ENCODE data around the gene HHATL.

Gene HHATL

GRCh38 chr3:42712688-42713372 is 10.2 kb upstream of the HHATL start:
- no peak for DNase-seq (ENCODE audit: low read depth)

DNA sequence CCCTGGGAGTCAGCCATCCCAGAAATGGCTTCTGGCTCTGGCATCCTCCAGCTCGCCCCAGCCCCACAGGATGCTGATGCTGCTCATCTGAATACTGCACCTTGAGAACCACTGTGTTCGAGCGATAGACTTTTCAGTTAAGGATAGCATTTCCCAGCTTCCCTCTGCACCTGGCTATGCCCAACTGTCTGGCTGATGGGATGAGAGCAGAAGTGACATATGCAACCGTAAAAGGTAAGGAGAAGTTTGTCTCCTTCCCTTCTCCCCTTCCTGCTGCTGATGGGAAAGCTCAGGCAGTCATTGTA is 9.7 kb upstream of the HHATL start:
- no peak for DNase-seq (ENCODE audit: low read depth)

DNA sequence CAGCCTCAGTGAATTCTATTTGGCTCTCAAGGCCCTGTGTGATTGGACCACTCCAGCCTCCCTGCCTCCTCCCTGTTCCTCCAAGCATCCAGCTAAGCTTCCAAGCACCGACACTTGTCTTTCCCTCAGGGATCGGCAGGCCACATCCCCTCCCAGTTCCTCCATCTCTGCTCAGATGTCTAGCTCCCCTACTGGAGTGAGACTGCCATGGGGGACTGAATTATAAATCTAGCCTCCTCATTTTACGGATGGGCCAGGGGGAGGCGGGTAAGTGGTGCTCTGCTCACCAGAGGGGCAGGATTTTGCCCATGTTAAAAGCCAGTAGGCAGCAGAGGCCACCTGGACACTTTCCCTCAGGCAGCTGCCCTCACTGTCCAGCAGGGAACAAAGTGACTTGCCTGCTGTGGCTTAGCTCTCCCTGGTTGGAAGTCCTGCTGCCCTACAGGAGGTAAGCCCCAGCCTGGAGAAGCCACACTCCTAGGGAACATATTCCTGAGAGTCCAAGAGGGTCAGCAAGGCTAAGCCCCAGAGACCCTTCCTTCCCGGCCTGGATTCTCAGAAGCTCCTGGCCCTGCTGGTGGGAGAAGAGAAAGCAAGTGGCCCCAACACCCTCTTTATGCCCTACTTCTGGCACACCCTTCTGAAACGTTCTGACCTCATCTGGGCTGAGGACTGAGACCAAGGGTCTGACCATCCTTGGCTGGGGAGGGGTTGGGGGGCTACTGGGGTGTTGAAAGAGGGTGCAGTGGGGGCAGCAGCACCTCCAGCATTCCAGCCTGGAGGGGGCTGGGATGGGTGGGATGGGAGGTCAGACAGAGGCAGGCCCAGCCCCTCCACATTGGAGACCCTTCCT is 9.1 kb upstream of the HHATL start:
- no peak for DNase-seq (ENCODE audit: low read depth)

DNA sequence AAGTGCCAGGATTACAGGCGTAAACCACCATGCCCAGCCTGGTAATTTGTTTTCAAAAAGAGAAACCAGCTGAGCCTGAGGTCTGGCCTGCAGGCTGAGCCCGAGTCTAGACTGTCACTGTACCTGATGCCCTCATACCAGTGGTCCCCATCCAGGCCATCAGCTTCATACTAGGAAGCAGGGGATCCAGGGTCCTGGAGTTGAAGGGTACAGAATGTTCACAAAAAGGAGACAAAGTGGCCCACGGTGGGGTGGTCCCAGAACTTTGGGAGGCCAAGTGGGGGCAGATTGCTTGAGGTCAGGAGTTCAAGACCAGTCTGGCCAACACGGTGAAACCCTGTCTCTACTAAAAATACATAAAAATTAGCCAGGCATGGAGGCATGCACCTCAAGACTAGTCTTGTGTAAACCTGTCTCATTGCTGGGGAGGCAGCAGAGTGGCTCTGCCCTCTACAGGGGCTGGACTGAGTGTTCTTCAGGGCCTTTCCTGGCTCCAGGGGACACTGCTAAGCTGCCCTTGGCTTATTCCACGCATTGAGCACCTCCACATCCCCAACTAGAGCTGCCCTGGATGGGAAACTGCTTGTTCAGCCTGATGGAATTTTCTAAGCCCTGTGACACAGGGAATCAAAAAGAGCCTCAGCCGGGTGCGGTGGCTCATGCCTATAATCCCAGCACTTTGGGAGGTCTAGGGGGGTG is 7.9 kb upstream of the HHATL start:
- DNase-seq (ENCODE audit: low read depth): no peak

DNA sequence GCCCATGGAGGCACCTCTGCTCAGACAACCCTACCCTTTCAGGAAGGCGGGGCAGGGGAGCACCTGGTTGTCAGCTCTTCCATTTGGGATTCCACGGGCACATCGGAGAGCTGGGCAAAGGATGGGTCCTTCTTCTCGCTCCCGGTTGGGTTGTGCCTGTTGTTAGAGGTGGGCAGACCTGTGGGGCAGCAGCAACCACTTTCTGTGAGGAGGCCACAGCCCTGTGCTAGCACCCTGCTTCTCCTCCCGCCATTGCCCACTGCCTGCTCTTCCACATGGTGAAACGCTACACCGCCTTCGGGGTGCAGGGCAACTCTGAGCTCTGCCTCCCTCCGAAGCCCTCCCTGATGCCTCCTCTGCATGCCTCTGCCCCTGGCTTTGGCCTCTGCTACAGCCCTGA is 7.0 kb upstream of the HHATL start:
- DNase-seq (ENCODE audit: low read depth): no peak

GRCh38 chr3:42708611-42709151 is 6.1 kb upstream of the HHATL start:
- no peak for DNase-seq (ENCODE audit: low read depth)

DNA sequence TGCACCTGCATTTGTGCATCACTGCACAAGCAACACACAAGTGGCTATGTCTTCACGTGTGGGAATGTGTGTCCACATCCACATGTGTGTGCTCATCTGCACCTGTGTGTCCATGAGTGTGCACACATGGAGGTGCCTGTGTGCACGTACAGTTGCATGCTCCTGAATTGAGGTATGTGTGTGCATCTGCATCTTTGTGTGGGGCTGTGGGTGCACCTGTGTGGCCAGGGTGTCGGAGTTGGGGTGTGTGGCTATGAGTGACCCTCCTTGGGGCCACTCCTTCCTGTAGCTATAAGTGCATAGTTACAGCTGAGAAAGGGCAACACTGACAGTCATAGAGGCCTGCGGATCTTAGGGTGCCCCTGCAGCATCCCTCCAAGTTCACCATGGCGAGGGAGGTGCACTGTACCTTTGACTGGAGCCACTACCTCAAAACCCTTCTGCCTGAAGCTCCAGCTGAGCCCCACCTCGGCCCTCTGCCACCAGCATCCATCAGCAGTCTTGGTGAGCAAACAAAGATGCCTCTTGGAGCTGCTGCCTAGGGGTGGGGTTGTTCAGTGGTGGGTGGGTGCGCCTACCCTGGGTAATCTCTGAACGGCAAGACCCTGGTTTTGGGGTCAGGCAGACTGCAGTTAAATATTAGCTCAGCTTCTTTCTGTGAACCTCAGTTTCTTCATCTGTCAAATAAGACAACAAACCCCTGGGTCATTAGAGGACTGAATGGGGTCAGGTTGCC is 5.2 kb upstream of the HHATL start:
- no peak for DNase-seq (ENCODE audit: low read depth)

GRCh38 chr3:42706721-42707619 is 4.4 kb upstream of the HHATL start:
- DNase-seq (ENCODE audit: low read depth): no peak

- no peak for DNase-seq (ENCODE audit: low read depth)
Observed at GRCh38 chr3:42705962-42706585, 3.5 kb upstream of the HHATL start.

GRCh38 chr3:42705058-42705767 is 2.6 kb upstream of the HHATL start:
- no peak for DNase-seq (ENCODE audit: low read depth)

DNA sequence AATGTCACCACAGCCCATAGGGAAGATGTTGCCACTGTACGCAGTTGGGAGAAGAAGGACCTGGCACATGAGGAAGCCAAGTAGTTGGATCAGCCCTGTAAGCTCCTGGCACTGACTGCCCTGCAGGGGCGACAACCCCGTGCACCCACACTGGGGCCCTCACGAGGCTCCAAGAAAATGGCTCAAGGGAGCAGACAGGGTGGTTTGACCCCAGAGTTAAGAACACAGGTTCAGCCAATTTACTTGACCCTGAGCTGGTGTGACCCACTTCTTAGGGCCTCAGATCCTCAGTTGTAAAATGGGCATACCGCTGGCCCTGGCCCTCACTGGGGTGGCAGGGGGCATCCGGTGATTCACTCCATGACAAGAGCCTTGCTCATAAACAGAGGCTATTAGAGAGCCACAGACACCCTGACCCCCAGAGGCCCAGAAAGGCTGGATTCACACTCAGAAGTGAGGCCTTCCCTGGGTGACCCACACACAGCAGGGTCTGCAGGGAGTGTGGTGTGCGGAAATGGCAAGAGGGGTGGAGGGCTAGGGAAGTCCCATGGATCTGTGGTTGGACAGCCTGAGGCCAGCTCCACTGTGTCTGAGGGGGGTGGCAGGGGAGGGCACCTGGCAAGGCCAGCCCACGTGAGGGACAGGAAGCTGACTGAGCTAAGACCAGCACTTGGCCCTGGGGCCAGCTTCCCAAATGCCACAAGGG is 1.7 kb upstream of the HHATL start:
- DNase-seq (ENCODE audit: low read depth): no peak

GRCh38 chr3:42703695-42704025 is 1.1 kb upstream of the HHATL start:
- DNase-seq (ENCODE audit: low read depth): no peak

DNA sequence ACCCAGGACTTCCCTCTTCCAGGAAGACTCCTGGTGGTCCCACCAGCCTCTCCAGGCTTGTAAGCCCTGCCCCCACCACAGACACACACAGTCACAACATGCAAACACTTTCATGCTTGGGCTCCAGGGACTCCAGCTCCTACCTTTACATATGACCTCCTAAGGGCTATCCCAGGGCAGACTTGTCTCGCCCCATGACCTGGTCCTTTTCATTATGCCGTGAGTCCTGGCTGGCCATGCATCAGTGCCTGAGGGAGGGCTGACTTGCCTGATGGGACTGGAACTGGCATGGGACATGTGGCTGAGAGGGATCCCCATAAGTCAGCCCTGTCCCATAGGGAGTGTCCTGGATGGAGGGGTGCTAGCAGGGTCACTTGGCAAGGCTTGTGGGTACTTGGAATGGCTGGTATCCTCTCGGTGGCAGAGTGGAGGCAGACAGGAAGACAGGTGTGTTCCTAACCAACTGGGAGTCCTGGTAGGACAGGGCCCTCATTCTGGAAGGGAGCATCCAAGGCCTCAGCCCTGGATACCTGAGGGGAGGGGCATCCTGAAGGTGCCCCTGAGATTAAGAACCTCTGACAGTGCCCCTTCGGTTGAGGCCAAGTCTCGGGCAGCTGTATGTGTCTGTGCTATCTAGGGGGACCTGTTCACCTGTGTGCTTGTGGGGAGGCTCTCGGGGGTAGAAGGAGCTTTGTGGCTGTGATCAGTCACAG is 540 bp upstream of the HHATL start:
- DNase-seq (ENCODE audit: low read depth): no peak

DNA sequence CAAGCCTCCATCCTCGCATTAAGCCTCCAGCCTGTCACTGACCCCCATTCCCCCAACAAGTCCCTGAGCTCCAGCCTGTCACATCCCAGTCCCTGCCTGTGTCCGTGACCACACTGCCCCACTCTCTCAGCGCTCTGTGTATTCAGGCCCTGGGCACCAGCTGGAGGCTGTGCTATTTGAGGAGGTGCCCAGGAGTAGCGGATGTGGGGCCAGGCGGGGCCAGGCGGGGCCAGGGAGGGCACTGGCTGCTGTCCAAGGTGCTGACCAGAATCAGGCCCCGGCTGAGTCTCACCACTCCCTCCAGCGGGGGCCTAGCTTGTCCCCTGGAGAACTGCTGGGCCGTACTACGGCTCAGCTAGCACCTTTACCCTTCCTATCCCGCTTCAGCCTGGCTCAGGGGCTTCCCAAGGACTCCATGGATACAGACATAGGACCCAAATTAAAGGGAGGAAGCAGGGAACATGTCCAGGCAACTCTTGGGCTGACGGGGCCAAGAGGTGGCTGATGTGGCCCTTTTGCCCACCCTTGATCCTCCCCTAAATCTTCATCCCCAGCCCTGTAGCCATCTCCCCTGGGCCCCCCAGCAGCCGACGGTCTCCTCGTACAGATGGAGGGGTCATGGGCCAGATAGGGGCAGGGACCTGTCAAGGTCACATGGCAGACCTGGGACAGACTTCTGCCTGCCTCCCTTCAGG is 1.1 kb downstream of the HHATL start:
- DNase-seq (ENCODE audit: low read depth): peak; percentile 8

DNA sequence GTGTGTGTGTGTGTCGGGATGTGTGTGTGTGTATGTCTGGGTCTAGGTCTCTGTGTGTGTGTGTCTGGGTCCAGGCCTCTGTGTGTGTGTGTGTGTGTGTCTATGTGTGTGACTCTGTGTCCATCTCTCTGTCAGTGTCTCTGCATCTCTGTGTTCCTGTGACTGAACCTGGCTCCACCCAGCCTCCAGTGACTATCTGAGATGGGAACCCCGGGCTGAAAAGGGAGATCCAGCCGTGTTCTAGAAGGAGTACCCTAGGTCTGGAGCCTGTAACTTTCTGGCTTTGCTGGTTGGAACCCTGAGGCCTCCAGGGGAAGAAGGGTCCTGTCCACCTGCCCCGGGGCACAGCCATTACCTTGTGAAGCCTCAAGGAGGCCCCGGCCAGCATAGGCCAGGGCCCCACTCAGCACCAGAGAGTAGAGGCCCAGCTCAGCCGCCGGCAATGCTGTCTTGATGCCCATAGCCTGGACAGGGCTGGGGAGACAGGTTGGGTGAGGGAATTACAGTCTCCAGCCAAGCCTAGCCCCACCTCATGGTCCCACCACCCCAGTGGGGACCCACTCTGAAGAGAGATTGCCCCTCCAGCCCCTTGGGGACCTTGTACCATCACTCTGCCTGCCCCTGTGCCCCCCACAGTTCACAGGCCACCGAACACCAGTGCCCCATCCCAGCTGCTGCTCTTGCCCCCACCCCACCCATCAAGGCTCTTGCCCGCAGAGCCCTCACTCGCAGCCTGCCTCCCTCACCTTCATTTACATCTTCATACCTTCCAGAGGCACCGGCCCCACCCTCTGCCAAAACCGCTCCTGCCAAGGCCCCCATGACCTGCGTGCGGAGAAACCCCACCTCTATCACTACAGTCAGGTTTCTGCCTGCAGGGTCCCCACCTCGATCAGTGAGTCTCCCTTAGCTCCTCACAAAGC is 2.0 kb downstream of the HHATL start:
- no peak for DNase-seq (ENCODE audit: low read depth)

DNA sequence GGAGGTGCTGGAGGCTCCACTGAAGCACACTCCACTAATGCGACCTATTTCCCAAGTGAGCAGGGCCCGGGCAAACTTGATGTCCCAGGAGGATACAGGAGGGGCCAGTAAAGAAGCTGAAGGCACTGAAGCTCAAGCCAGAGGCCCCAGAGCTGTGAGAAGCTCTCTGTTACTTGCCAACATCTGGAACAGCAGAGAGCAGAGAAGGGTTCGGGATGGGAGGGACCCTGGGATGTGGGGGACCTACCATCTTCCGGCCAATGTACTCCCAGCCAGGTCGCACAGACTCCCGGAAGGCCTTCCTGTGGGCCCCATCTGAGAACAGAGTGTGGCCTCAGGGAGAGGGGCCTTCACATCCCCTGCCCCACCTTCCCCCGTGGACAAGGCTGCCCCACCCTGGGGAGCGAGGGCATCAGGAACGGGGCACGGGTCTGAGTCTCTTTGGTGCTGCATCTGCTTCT is 3.1 kb downstream of the HHATL start:
- DNase-seq (ENCODE audit: low read depth): no peak

GRCh38 chr3:42698911-42699230 is 3.7 kb downstream of the HHATL start:
- no peak for DNase-seq (ENCODE audit: low read depth)
